ENCODE measurements around the gene KIAA2012. TPM values are rescaled to one million over a fixed set of nuclear protein-coding genes. Genes with fewer than 3 reads are reported as not detected.

Gene KIAA2012
- total and polyA plus RNA-seq, 2 of the 8 experiments (the other 6 are each of a cell fraction or from before 2014, with no cell fraction given) = not detected

DNA sequence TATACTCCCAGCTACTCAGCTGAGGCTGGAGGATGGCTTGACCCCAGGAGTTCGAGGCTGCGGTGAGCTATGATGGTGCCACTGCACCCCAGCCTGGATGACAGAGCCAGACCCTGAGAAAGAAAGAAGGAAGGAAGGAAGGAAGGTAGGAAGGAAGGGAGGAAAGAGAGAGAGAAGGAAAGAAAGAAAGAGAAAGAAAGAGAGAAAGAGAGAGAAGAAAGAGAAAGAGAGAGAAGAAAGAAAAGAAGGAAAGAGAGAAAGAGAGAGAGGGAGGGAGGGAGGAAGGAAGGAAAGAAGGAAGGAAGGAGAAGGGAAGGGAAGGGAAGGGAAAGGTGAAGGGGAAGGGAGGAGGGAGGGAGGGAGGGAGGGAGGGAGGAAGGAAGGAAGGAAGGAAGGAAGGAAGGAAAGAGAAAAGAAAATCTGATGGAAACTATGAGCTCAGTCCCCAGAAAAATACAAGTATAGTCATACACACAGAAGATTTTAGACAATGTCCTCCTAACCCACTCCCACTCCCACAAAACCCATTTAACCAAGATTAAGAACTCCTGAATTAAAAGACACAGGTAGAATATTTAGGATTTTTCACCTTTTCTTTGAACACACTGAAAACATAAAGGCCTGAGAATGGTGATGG is 23.8 kb upstream of the KIAA2012 start:
- TF ChIP-seq RAD21 (IDR thresholded peaks at IDR 0.05 in 1 of 2, conservative IDR thresholded peaks at IDR 0.05 in 1 of 2; ENCODE audit: low read depth in 2 of 2, low read length in 2 of 2) = no peak
- no peak for TF ChIP-seq SIRT6 (IDR thresholded peaks at IDR 0.05; ENCODE audit: low read length)
- TF ChIP-seq TBP (IDR thresholded peaks at IDR 0.05; ENCODE audit: low read depth, low read length) = no peak
- TF ChIP-seq SUZ12 (IDR thresholded peaks at IDR 0.05; ENCODE audit: low read length) = no peak
- TF ChIP-seq BACH1 (IDR thresholded peaks at IDR 0.05; ENCODE audit: low read length) = no peak
- no peak for TF ChIP-seq SIN3A (conservative IDR thresholded peaks at IDR 0.05 in 1 of 2, IDR thresholded peaks at IDR 0.05 in 1 of 2; ENCODE audit: low read depth in 1 of 2, low read length in 2 of 2)
- TF ChIP-seq GTF2F1 (IDR thresholded peaks at IDR 0.05; ENCODE audit: borderline replicate concordance, low read depth, low read length) = no peak
- H3K9me3 ChIP-seq (ENCODE audit: insufficient read depth in 2 of 2, low read depth in 1 of 2, low read length in 1 of 2) = no peaks in the 10 kb centered on the region
- H4K8ac ChIP-seq (ENCODE audit: extremely low read depth, insufficient read depth, low read length) = no peak overlapping the region
- no peak overlapping the region for H3K27ac ChIP-seq (ENCODE audit: low read depth, low read length)
- no peak overlapping the region for H2AFZ ChIP-seq (ENCODE audit: low read length)
- POLR2A ChIA-PET (ENCODE audit: partially characterized antibody) = interaction anchor here (0.6 to 1.7 kb wide), 3 partner anchors 14 to 84 kb away, joined by 3 to 6 read pairs (median 4); no protein-coding TSS in a partner anchor
- H2BK5ac ChIP-seq (ENCODE audit: low read depth, low read length) = no peak overlapping the region
- H3K27me3 ChIP-seq (replicated peaks in 1 of 4; ENCODE audit: control insufficient read depth in 3 of 4, extremely low read depth in 1 of 4, insufficient read depth in 3 of 4, low read length in 3 of 4) = no peaks in the 10 kb centered on the region
- CTCF ChIA-PET (ENCODE audit: partially characterized antibody) = interaction anchor here (0.6 to 1.8 kb wide), 8 partner anchors 10 to 201 kb away, joined by 3 to 4 read pairs (median 3); no protein-coding TSS in a partner anchor
- no peak overlapping the region for H3K56ac ChIP-seq (replicated peaks; ENCODE audit: insufficient read length, low read depth, low read length)
- H2BK12ac ChIP-seq (ENCODE audit: low read depth, low read length) = no peak overlapping the region; the same call in 1 of the 2 replicates
- H2BK15ac ChIP-seq (ENCODE audit: low read length) = no peak overlapping the region
- no peak overlapping the region for H2BK120ac ChIP-seq (replicated peaks; ENCODE audit: low read depth, low read length)
- no peak overlapping the region for H3K4ac ChIP-seq (replicated peaks; ENCODE audit: insufficient read length, low read depth, low read length)
- peaks cover 2 to 13% (median 9%) of the 10 kb centered on the region in 4 experiments for H3K4me1 ChIP-seq (replicated peaks in 1 of 4; ENCODE audit: control insufficient read depth in 3 of 4, insufficient read depth in 4 of 4, low read length in 3 of 4)
- H2AK5ac ChIP-seq (ENCODE audit: low read depth, low read length) = no peak overlapping the region
- 95% methylated on average over 2 of the region's 2 CpGs; no CpG with 5 or more reads in 1 of the 2 experiments for WGBS, 2 experiments (ENCODE audit: extremely low coverage in 1 of 2, insufficient coverage in 1 of 2, insufficient read length in 1 of 2, insufficient replicate concordance in 2 of 2, low coverage in 1 of 2, low lambda C conversion rate in 2 of 2, missing lambda C conversion rate in 1 of 2)
- no peak overlapping the region for H3K9ac ChIP-seq (replicated peaks in 1 of 4; ENCODE audit: extremely low read depth in 1 of 4, low read depth in 3 of 4, low read length in 3 of 4)
- no peak overlapping the region for H3K4me2 ChIP-seq (ENCODE audit: insufficient read depth in 1 of 2, low read depth in 2 of 2, low read length in 2 of 2)
- no peak overlapping the region for H3K18ac ChIP-seq (ENCODE audit: extremely low read depth, low read length)
- H3K23ac ChIP-seq (ENCODE audit: insufficient read length) = no peak overlapping the region
- no peak overlapping the region for H4K91ac ChIP-seq (replicated peaks; ENCODE audit: insufficient read length, low read length)
- H3K79me1 ChIP-seq (ENCODE audit: low read depth, low read length) = no peaks in the 10 kb centered on the region
- no peaks in the 10 kb centered on the region for H3K36me3 ChIP-seq (ENCODE audit: control insufficient read depth in 2 of 4, insufficient read depth in 4 of 4, low read length in 3 of 4)
- no peak overlapping the region for H3K14ac ChIP-seq (ENCODE audit: insufficient read length)
- H3K4me3 ChIP-seq (ENCODE audit: extremely low read depth in 1 of 4, insufficient read depth in 2 of 4, low read depth in 3 of 4, low read length in 4 of 4) = no peak overlapping the region
- H2BK20ac ChIP-seq (ENCODE audit: low read length) = no peak overlapping the region
- no peaks in the 10 kb centered on the region; the same call in 1 of the 2 replicates for H3K23me2 ChIP-seq (ENCODE audit: low read depth, low read length)
- DNase-seq (ENCODE audit: low read depth in 1 of 2, low spot score in 2 of 2) = no peak
- H4K5ac ChIP-seq (ENCODE audit: insufficient read length, low read depth, low read length) = no peak overlapping the region
- no peaks in the 10 kb centered on the region for H3K79me2 ChIP-seq (ENCODE audit: control insufficient read depth in 1 of 2, insufficient read depth in 2 of 2, low read length in 2 of 2)
- H4K20me1 ChIP-seq (replicated peaks in 1 of 2; ENCODE audit: control insufficient read depth in 1 of 2, insufficient read depth in 2 of 2, low read length in 2 of 2) = no peaks in the 10 kb centered on the region
- FAIRE-seq = no peak

All from H1 (cell line).